Neural progenitor cell (in vitro differentiated cells): ENCODE measurements around the gene NUP54. TPM values are rescaled to one million over a fixed set of nuclear protein-coding genes. Genes with fewer than 3 reads are reported as not detected.

ENCODE experiments used
- DNase-seq: peaks from one replicate; pipeline ENCODE4 v3.0.0-alpha.2; 2016; ENCODE audit warnings: low spot score
- H2AFZ ChIP-seq: fragments of 200-600 bp; sonication (generic); replicated peaks from 2 replicates; pipeline ENCODE4 v1.6.1; 2016; ENCODE audit warnings: antibody characterized with exemption
- H3F3A ChIP-seq: fragments of 200-600 bp; sonication (generic); 2 replicates; pipeline ENCODE4 v1.6.1; 2016; ENCODE audit warnings: antibody characterized with exemption, low read depth
- H3K27ac ChIP-seq: fragments of 200-600 bp; sonication (generic); 2 replicates; pipeline ENCODE4 v1.5.1; 2016; ENCODE audit warnings: mild to moderate bottlenecking
- H3K27me3 ChIP-seq: fragments of 200-600 bp; sonication (generic); 2 replicates; pipeline ENCODE4 v1.6.1; 2016; ENCODE audit warnings: mild to moderate bottlenecking, moderate library complexity
- H3K36me3 ChIP-seq: fragments of 200-600 bp; sonication (generic); 2 replicates; pipeline ENCODE4 v1.5.1; 2016
- H3K4me1 ChIP-seq: fragments of 200-600 bp; sonication (generic); 2 replicates; pipeline ENCODE4 v1.6.1; 2016; ENCODE audit warnings: mixed run types
- H3K4me2 ChIP-seq: fragments of 200-600 bp; sonication (generic); 2 replicates; pipeline ENCODE4 v1.6.1; 2016
- H3K4me3 ChIP-seq: fragments of 200-600 bp; sonication (generic); 2 replicates; pipeline ENCODE4 v1.5.1; 2016
- H3K79me2 ChIP-seq: fragments of 200-600 bp; sonication (generic); 2 replicates; pipeline ENCODE4 v1.6.1; 2016; ENCODE audit warnings: low read depth
- H3K9ac ChIP-seq: fragments of 200-600 bp; sonication (generic); 2 replicates; pipeline ENCODE4 v1.6.1; 2016
- H3K9me3 ChIP-seq: fragments of 200-600 bp; sonication (generic); 2 replicates; pipeline ENCODE4 v1.5.1; 2016; ENCODE audit warnings: low read depth
- H4K20me1 ChIP-seq: fragments of 200-600 bp; sonication (generic); 2 replicates; pipeline ENCODE4 v1.6.1; 2016; ENCODE audit warnings: low read depth
- H3K27ac Mint-ChIP-seq: 3 replicates; pipeline ENCODE4 v1.8.0; 2021; ENCODE audit warnings: mixed read lengths
- H3K27me3 Mint-ChIP-seq: 2 replicates; pipeline ENCODE4 v1.8.0; 2022; ENCODE audit warnings: low read depth, mild to moderate bottlenecking, inconsistent platforms, moderate library complexity, mixed read lengths; ENCODE audit not compliant: insufficient read depth
- H3K36me3 Mint-ChIP-seq: 3 replicates; pipeline ENCODE4 v1.8.0; 2021; ENCODE audit warnings: mixed read lengths
- H3K4me1 Mint-ChIP-seq: 3 replicates; pipeline ENCODE4 v1.8.0; 2021; ENCODE audit warnings: mixed read lengths
- H3K4me3 Mint-ChIP-seq: 3 replicates; pipeline ENCODE4 v1.8.0; 2021; ENCODE audit warnings: mild to moderate bottlenecking, moderate library complexity, mixed read lengths
- H3K9me3 Mint-ChIP-seq: 3 replicates; pipeline ENCODE4 v1.8.0; 2020; ENCODE audit warnings: mixed read lengths
- CTCF ChIP-seq: fragments of 200-600 bp; sonication (generic); IDR thresholded peaks from 2 replicates; pipeline ENCODE4 v1.5.1; 2017; ENCODE audit warnings: antibody characterized with exemption, mild to moderate bottlenecking
- EZH2 ChIP-seq: fragments of 200-600 bp; sonication (generic); IDR thresholded peaks from 2 replicates; pipeline ENCODE4 v1.6.1; 2017; ENCODE audit warnings: antibody characterized with exemption, mild to moderate bottlenecking, moderate library complexity
- EZH2phosphoT487 ChIP-seq: fragments of 200-600 bp; sonication (generic); IDR thresholded peaks from 2 replicates; pipeline ENCODE4 v1.6.1; 2017; ENCODE audit warnings: antibody characterized with exemption
- total RNA-seq: library from RNA; depleted of rRNA; stranded (reverse); fragments of >200 nt; gene quantifications from 2 replicates; pipeline ENCODE4 v1.2.3, GENCODE V29; 2015; ENCODE audit warnings: low replicate concordance

The NUP54 gene
- total RNA-seq, 1 donor from 2014 or later = 161 TPM

GRCh38 chr4:76090241-76090691 is 57.9 kb downstream of the NUP54 start:
- no peak for TF ChIP-seq EZH2phosphoT487
- TF ChIP-seq CTCF = no peak
- TF ChIP-seq EZH2 = no peak
- no peak for DNase-seq
- Mint-ChIP-seq H3K9me3 (no peaks in the 10 kb centered on the region), H3K36me3 (no peaks in the 10 kb centered on the region), H3K4me3 (no peak overlapping the region), H3K27me3 (no peaks in the 10 kb centered on the region), H3K27ac (no peak overlapping the region), H3K4me1 (peaks cover 7% of the 10 kb centered on the region)
- Histone ChIP-seq H3K4me2 (no peak overlapping the region), H3K4me1 (no peaks in the 10 kb centered on the region), H3K36me3 (no peaks in the 10 kb centered on the region), H3K4me3 (no peak overlapping the region), H3F3A (no peaks in the 10 kb centered on the region), H3K27me3 (no peaks in the 10 kb centered on the region), H3K9ac (no peak overlapping the region), H3K9me3 (no peaks in the 10 kb centered on the region), H3K27ac (no peak overlapping the region), H4K20me1 (no peaks in the 10 kb centered on the region), H3K79me2 (no peaks in the 10 kb centered on the region), H2AFZ (no peak overlapping the region)

- Histone ChIP-seq H4K20me1 (no peaks in the 10 kb centered on the region), H3K4me1 (no peaks in the 10 kb centered on the region), H3K36me3 (no peaks in the 10 kb centered on the region), H3F3A (no peaks in the 10 kb centered on the region), H3K9me3 (no peaks in the 10 kb centered on the region), H2AFZ (no peak overlapping the region), H3K4me2 (no peak overlapping the region), H3K27me3 (no peaks in the 10 kb centered on the region), H3K79me2 (no peaks in the 10 kb centered on the region), H3K27ac (no peak overlapping the region), H3K4me3 (no peak overlapping the region), H3K9ac (no peak overlapping the region)
- no peak for DNase-seq
- no peaks in the 10 kb centered on the region for H3K9me3 Mint-ChIP-seq
- H3K4me3 Mint-ChIP-seq = no peak overlapping the region
- TF ChIP-seq EZH2 = no peak
- no peak for TF ChIP-seq EZH2phosphoT487
- TF ChIP-seq CTCF = no peak
- H3K4me1 Mint-ChIP-seq = peaks cover 7% of the 10 kb centered on the region
- no peak overlapping the region for H3K27ac Mint-ChIP-seq
- no peaks in the 10 kb centered on the region for H3K27me3 Mint-ChIP-seq
- H3K36me3 Mint-ChIP-seq = no peaks in the 10 kb centered on the region
Measured at GRCh38 chr4:76088719-76089118, 59.5 kb downstream of the NUP54 start.

DNA sequence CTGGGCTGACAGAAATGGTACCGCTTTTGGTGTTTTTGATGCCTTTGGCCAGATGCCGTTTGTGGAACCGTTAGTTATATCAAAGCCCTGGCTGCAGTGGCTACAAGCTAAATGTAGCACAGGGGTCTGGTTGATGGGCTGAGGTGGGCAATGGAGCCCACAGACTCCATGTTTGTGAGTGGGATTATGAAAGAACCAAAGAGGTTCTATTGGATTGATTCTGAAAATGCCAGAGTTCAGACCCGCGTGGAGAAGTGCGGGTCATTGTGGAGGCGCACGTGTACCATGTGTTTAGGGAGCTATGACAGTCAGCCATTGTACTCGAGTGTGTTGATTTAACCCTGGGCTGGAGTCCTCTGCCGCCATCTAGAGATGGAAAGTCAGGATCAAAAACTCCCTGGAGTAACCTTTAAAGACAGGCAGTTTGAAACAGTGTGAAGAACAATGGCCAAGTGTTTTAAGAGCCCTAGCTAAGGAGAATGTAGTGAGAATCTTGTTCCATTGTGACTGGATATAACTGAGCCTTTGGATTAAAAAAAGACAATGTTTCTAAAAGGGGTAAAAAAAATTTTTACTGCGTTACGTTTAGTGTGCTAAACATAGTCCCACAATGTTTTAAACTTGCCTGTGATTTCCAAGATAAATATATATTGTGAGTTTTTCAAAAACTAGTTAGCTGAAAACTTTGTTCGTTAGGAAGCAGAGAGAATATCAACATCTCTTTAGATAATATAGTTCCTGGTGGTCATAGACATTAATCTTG is 61.0 kb downstream of the NUP54 start:
- Histone ChIP-seq H3K9ac (no peak overlapping the region), H3F3A (no peaks in the 10 kb centered on the region), H3K4me2 (no peak overlapping the region), H3K36me3 (no peaks in the 10 kb centered on the region), H4K20me1 (no peaks in the 10 kb centered on the region), H3K9me3 (no peaks in the 10 kb centered on the region), H3K27ac (no peak overlapping the region), H3K4me1 (no peaks in the 10 kb centered on the region), H3K79me2 (no peaks in the 10 kb centered on the region), H3K27me3 (no peaks in the 10 kb centered on the region), H2AFZ (peak overlapping the region; percentile 93), H3K4me3 (no peak overlapping the region)
- H3K27ac Mint-ChIP-seq = peak overlapping the region; percentile 31
- H3K4me3 Mint-ChIP-seq = no peak overlapping the region
- TF ChIP-seq CTCF = peak; percentile 72
- no peak for TF ChIP-seq EZH2phosphoT487
- no peak for TF ChIP-seq EZH2
- H3K4me1 Mint-ChIP-seq = peaks cover 7% of the 10 kb centered on the region
- H3K36me3 Mint-ChIP-seq = no peaks in the 10 kb centered on the region
- H3K9me3 Mint-ChIP-seq = no peaks in the 10 kb centered on the region
- no peaks in the 10 kb centered on the region for H3K27me3 Mint-ChIP-seq
- DNase-seq = peak; percentile 80
